ENCODE results near the gene RTF1.

The RTF1 gene

GRCh38 chr15:41502795-41503668 is 86.1 kb downstream of the RTF1 start:
- H3K4me1 ChIP-seq (ENCODE audit: control insufficient read depth, low read length) = peaks cover 25% of the 10 kb centered on the region
- H3F3A ChIP-seq (ENCODE audit: control insufficient read depth, insufficient read depth) = no peaks in the 10 kb centered on the region
- peak overlapping the region; percentile 51 for H3K4me3 ChIP-seq (ENCODE audit: low read length)
- H3K9me3 ChIP-seq (ENCODE audit: control insufficient read depth, insufficient read depth, low read length) = no peaks in the 10 kb centered on the region
- H4K20me1 ChIP-seq (ENCODE audit: control insufficient read depth, insufficient read depth, low read depth, low read length) = no peaks in the 10 kb centered on the region
- no peak overlapping the region for H3K27ac ChIP-seq (ENCODE audit: low read depth, low read length)
- H3K9me2 ChIP-seq (replicated peaks; ENCODE audit: control insufficient read depth, low read length) = no peaks in the 10 kb centered on the region
- peak overlapping the region; percentile 64 for H3K4me2 ChIP-seq (ENCODE audit: low read length)
- H3K36me3 ChIP-seq (ENCODE audit: control insufficient read depth, low read length) = no peaks in the 10 kb centered on the region
- peaks cover 58% of the 10 kb centered on the region for H3K27me3 ChIP-seq (ENCODE audit: control insufficient read depth, low read length)
- H3K79me2 ChIP-seq (ENCODE audit: control insufficient read depth, low read length) = no peaks in the 10 kb centered on the region
- TF ChIP-seq EZH2phosphoT487 (IDR thresholded peaks at IDR 0.05; ENCODE audit: borderline replicate concordance, low read length) (no peak), CTCF (IDR thresholded peaks at IDR 0.05; ENCODE audit: low read depth, low read length, poor library complexity, severe bottlenecking) (no peak)

- Histone ChIP-seq H3K9me2 (replicated peaks; ENCODE audit: control insufficient read depth, low read length) (no peaks in the 10 kb centered on the region), H3K27me3 (ENCODE audit: control insufficient read depth, low read length) (peaks cover 53% of the 10 kb centered on the region)
These were observed 86.7 kb downstream of the RTF1 start for GRCh38 chr15:41503669-41504010.

GRCh38 chr15:41504751-41505492 is 88.0 kb downstream of the RTF1 start:
- H3K27ac ChIP-seq (ENCODE audit: low read depth, low read length) = no peak overlapping the region
- TF ChIP-seq EZH2phosphoT487 (IDR thresholded peaks at IDR 0.05; ENCODE audit: borderline replicate concordance, low read length) (no peak), CTCF (IDR thresholded peaks at IDR 0.05; ENCODE audit: low read depth, low read length, poor library complexity, severe bottlenecking) (no peak)
- no peaks in the 10 kb centered on the region for H3K79me2 ChIP-seq (ENCODE audit: control insufficient read depth, low read length)
- no peaks in the 10 kb centered on the region for H3F3A ChIP-seq (ENCODE audit: control insufficient read depth, insufficient read depth)
- no peaks in the 10 kb centered on the region for H4K20me1 ChIP-seq (ENCODE audit: control insufficient read depth, insufficient read depth, low read depth, low read length)
- H3K9me2 ChIP-seq (replicated peaks; ENCODE audit: control insufficient read depth, low read length) = no peaks in the 10 kb centered on the region
- H3K9me3 ChIP-seq (ENCODE audit: control insufficient read depth, insufficient read depth, low read length) = no peaks in the 10 kb centered on the region
- H3K4me1 ChIP-seq (ENCODE audit: control insufficient read depth, low read length) = peaks cover 25% of the 10 kb centered on the region
- H3K27me3 ChIP-seq (ENCODE audit: control insufficient read depth, low read length) = peaks cover 45% of the 10 kb centered on the region
- H3K36me3 ChIP-seq (ENCODE audit: control insufficient read depth, low read length) = no peaks in the 10 kb centered on the region
- H3K4me3 ChIP-seq (ENCODE audit: low read length) = no peak overlapping the region
- H3K4me2 ChIP-seq (ENCODE audit: low read length) = no peak overlapping the region

More at GRCh38 chr15:41503669-41504010, 86.7 kb downstream of the RTF1 start:
- Histone ChIP-seq H3F3A (ENCODE audit: control insufficient read depth, insufficient read depth) (no peaks in the 10 kb centered on the region), H4K20me1 (ENCODE audit: control insufficient read depth, insufficient read depth, low read depth, low read length) (no peaks in the 10 kb centered on the region), H3K36me3 (ENCODE audit: control insufficient read depth, low read length) (no peaks in the 10 kb centered on the region), H3K79me2 (ENCODE audit: control insufficient read depth, low read length) (no peaks in the 10 kb centered on the region), H3K27ac (ENCODE audit: low read depth, low read length) (no peak overlapping the region), H3K9me3 (ENCODE audit: control insufficient read depth, insufficient read depth, low read length) (no peaks in the 10 kb centered on the region), H3K4me1 (ENCODE audit: control insufficient read depth, low read length) (peaks cover 25% of the 10 kb centered on the region), H3K4me3 (ENCODE audit: low read length) (no peak overlapping the region), H3K4me2 (ENCODE audit: low read length) (no peak overlapping the region)
- no peak for TF ChIP-seq EZH2phosphoT487 (IDR thresholded peaks at IDR 0.05; ENCODE audit: borderline replicate concordance, low read length)
- TF ChIP-seq CTCF (IDR thresholded peaks at IDR 0.05; ENCODE audit: low read depth, low read length, poor library complexity, severe bottlenecking) = no peak

All from DOHH2 (cell line).